Neural cell (in vitro differentiated cells): ENCODE data around the gene RELN. TPM values are rescaled to one million over a fixed set of nuclear protein-coding genes. Genes with fewer than 3 reads are reported as not detected.

Source experiments
- H2AFZ ChIP-seq: fragments of 200-600, 300-800 bp; sonication (generic), shearing (Covaris generic); 2 replicates; pipeline ENCODE4 v1.6.0; 2014; ENCODE audit warnings: low read depth, mild to moderate bottlenecking, antibody characterized with exemption, low read length, moderate library complexity
- H3F3A ChIP-seq: fragments of 200-600 bp; shearing (Covaris generic); 2 replicates; pipeline ENCODE4 v1.6.1; 2016; ENCODE audit warnings: mild to moderate bottlenecking, moderate library complexity, mixed read lengths, antibody characterized with exemption, low read length; ENCODE audit not compliant: insufficient read depth, poor library complexity, severe bottlenecking
- H3K27ac ChIP-seq: fragments of 200-600, 300-800 bp; sonication (generic), shearing (Covaris generic); 2 replicates; pipeline ENCODE4 v1.5.1; 2014; ENCODE audit warnings: mild to moderate bottlenecking, low read length, moderate library complexity
- H3K27me3 ChIP-seq: fragments of 300-800, 200-600 bp; sonication (generic), shearing (Covaris generic); 2 replicates; pipeline ENCODE4 v1.6.0; 2014; ENCODE audit warnings: mild to moderate bottlenecking, low read depth, low read length, moderate library complexity; ENCODE audit not compliant: insufficient read depth
- H3K36me3 ChIP-seq: fragments of 300-800, 200-600 bp; sonication (generic), shearing (Covaris generic); 2 replicates; pipeline ENCODE4 v1.5.1; 2014; ENCODE audit warnings: mild to moderate bottlenecking, antibody characterized with exemption, low read length, moderate library complexity; ENCODE audit not compliant: insufficient read depth
- H3K4me2 ChIP-seq: fragments of 300-800, 200-600 bp; sonication (generic), shearing (Covaris generic); 2 replicates; pipeline ENCODE4 v1.6.0; 2014; ENCODE audit warnings: mild to moderate bottlenecking, low read length
- H3K4me3 ChIP-seq: fragments of 300-800, 200-600 bp; sonication (generic), shearing (Covaris generic); 2 replicates; pipeline ENCODE4 v1.5.1; 2014; ENCODE audit warnings: mild to moderate bottlenecking, low read length, moderate library complexity
- H3K79me2 ChIP-seq: fragments of 200-600 bp; shearing (Covaris generic); replicated peaks from 2 replicates; pipeline ENCODE4 v1.6.0; 2014; ENCODE audit warnings: mild to moderate bottlenecking, low read length, moderate library complexity; ENCODE audit not compliant: insufficient read depth
- H3K9ac ChIP-seq: fragments of 300-800, 200-600 bp; sonication (generic), shearing (Covaris generic); 2 replicates; pipeline ENCODE4 v1.6.1; 2016; ENCODE audit warnings: mild to moderate bottlenecking, low read length, mixed read lengths
- H3K9me2 ChIP-seq: fragments of 200-600 bp; shearing (Covaris generic); 2 replicates; pipeline ENCODE4 v1.6.1; 2016; ENCODE audit warnings: mild to moderate bottlenecking, low read length, mixed read lengths; ENCODE audit not compliant: insufficient read depth
- H3K9me3 ChIP-seq: fragments of 200-600, 300-800 bp; sonication (generic), shearing (Covaris generic); 2 replicates; pipeline ENCODE4 v1.6.1; 2016; ENCODE audit warnings: mild to moderate bottlenecking, mixed run types, low read length, moderate library complexity, mixed read lengths
- H4K20me1 ChIP-seq: fragments of 200-600 bp; shearing (Covaris generic); 2 replicates; pipeline ENCODE4 v1.6.1; 2016; ENCODE audit warnings: mild to moderate bottlenecking, mixed run types; ENCODE audit not compliant: insufficient read depth
- CTCF ChIP-seq: fragments of 450-650 bp; IDR thresholded peaks from 2 replicates; pipeline ENCODE4 v1.5.1; 2014; ENCODE audit warnings: antibody characterized with exemption, mild to moderate bottlenecking, moderate library complexity; ENCODE audit not compliant: poor library complexity, severe bottlenecking
- EP300 ChIP-seq: fragments of 450-650 bp; conservative IDR thresholded peaks from 2 replicates; pipeline ENCODE4 v1.6.1; 2014; ENCODE audit warnings: antibody characterized with exemption, mild to moderate bottlenecking, moderate library complexity; ENCODE audit not compliant: poor library complexity, severe bottlenecking
- EZH2 ChIP-seq: fragments of 200-600, 300-800 bp; shearing (Covaris generic), sonication (generic); IDR thresholded peaks from 2 replicates; pipeline ENCODE4 v1.6.1; 2014; ENCODE audit warnings: antibody characterized with exemption, low read length, borderline replicate concordance, mild to moderate bottlenecking; ENCODE audit not compliant: insufficient read depth, poor library complexity, severe bottlenecking
- MXI1 ChIP-seq: fragments of 450-650 bp; conservative IDR thresholded peaks from 2 replicates; pipeline ENCODE4 v1.6.1; 2014; ENCODE audit warnings: antibody characterized with exemption, mild to moderate bottlenecking; ENCODE audit not compliant: poor library complexity, severe bottlenecking
- POLR2AphosphoS5 ChIP-seq: IDR thresholded peaks from 2 replicates; pipeline ENCODE4 v1.6.1; 2012
- RAD21 ChIP-seq: fragments of 450-650 bp; conservative IDR thresholded peaks from 2 replicates; pipeline ENCODE4 v1.6.1; 2014; ENCODE audit warnings: antibody characterized with exemption, mild to moderate bottlenecking, moderate library complexity
- SMC3 ChIP-seq: fragments of 450-650 bp; conservative IDR thresholded peaks from 2 replicates; pipeline ENCODE4 v1.6.1; 2014; ENCODE audit warnings: antibody characterized with exemption, mild to moderate bottlenecking, moderate library complexity; ENCODE audit not compliant: poor library complexity
- TAF1 ChIP-seq: IDR thresholded peaks from 2 replicates; pipeline ENCODE4 v1.6.1; 2012; ENCODE audit warnings: low read depth
- polyA plus RNA-seq: library from polyadenylated mRNA; depleted of rRNA; stranded (reverse); fragments of >200 nt; gene quantifications from 2 replicates; pipeline ENCODE4 v1.2.3, GENCODE V29; 2014
- TF ChIP-seq, protein P1 (sequence below): IDR thresholded peaks from 2 replicates; pipeline ENCODE4 v1.6.1; 2012; ENCODE audit warnings: borderline replicate concordance

RELN gene
- polyA plus RNA-seq, 1 donor from 2014 or later, result 178 TPM

DNA sequence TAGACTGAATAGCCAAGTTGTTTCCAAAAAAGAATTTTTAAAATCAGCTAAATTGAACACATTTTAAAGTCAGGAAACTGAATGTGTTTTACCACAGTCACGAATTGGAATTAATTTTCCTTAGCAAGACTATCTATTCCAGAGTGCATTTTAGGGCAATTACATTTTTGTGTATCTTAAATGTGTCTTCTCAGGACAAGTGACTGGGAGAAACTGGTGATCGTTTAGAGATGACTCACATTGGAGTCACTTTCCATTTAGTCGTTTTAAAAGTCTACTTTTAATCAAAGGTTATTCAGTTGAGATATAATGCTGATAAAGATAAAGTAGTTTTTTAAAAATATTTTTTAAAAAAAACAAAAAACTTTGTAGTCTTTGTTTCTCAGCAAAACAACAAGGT lies 351.7 kb downstream of the RELN start:
- no peaks in the 10 kb centered on the region for H3F3A ChIP-seq
- no peak overlapping the region for H3K9ac ChIP-seq
- TF ChIP-seq SMC3, result no peak
- no peak for TF ChIP-seq EZH2
- no peaks in the 10 kb centered on the region for H3K36me3 ChIP-seq
- H3K27ac ChIP-seq, result no peak overlapping the region
- no peaks in the 10 kb centered on the region for H4K20me1 ChIP-seq
- H3K79me2 ChIP-seq, result no peaks in the 10 kb centered on the region
- no peak overlapping the region for H2AFZ ChIP-seq
- no peaks in the 10 kb centered on the region for H3K9me2 ChIP-seq
- no peaks in the 10 kb centered on the region for H3K27me3 ChIP-seq
- H3K9me3 ChIP-seq, result no peaks in the 10 kb centered on the region
- H3K4me3 ChIP-seq, result no peak overlapping the region
- no peak overlapping the region for H3K4me2 ChIP-seq

GRCh38 chr7:103637094-103637493 lies 352.4 kb downstream of the RELN start:
- Histone ChIP-seq H3K4me2 (no peak overlapping the region), H3K36me3 (no peaks in the 10 kb centered on the region)

More at GRCh38 chr7:103637094-103637493, 352.4 kb downstream of the RELN start:
- H3K4me3 ChIP-seq, result no peak overlapping the region
- H3K79me2 ChIP-seq, result no peaks in the 10 kb centered on the region
- H4K20me1 ChIP-seq, result no peaks in the 10 kb centered on the region
- no peak overlapping the region for H2AFZ ChIP-seq
- TF ChIP-seq RAD21 (no peak), EZH2 (no peak), TAF1 (no peak), SMC3 (no peak), EP300 (no peak), CTCF (no peak), POLR2AphosphoS5 (no peak), MXI1 (no peak)
- TF ChIP-seq, protein P1, sequence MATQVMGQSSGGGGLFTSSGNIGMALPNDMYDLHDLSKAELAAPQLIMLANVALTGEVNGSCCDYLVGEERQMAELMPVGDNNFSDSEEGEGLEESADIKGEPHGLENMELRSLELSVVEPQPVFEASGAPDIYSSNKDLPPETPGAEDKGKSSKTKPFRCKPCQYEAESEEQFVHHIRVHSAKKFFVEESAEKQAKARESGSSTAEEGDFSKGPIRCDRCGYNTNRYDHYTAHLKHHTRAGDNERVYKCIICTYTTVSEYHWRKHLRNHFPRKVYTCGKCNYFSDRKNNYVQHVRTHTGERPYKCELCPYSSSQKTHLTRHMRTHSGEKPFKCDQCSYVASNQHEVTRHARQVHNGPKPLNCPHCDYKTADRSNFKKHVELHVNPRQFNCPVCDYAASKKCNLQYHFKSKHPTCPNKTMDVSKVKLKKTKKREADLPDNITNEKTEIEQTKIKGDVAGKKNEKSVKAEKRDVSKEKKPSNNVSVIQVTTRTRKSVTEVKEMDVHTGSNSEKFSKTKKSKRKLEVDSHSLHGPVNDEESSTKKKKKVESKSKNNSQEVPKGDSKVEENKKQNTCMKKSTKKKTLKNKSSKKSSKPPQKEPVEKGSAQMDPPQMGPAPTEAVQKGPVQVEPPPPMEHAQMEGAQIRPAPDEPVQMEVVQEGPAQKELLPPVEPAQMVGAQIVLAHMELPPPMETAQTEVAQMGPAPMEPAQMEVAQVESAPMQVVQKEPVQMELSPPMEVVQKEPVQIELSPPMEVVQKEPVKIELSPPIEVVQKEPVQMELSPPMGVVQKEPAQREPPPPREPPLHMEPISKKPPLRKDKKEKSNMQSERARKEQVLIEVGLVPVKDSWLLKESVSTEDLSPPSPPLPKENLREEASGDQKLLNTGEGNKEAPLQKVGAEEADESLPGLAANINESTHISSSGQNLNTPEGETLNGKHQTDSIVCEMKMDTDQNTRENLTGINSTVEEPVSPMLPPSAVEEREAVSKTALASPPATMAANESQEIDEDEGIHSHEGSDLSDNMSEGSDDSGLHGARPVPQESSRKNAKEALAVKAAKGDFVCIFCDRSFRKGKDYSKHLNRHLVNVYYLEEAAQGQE, result no peak
- H3K9me3 ChIP-seq, result no peaks in the 10 kb centered on the region
- no peaks in the 10 kb centered on the region for H3K9me2 ChIP-seq
- no peak overlapping the region for H3K27ac ChIP-seq
- no peaks in the 10 kb centered on the region for H3F3A ChIP-seq
- H3K9ac ChIP-seq, result no peak overlapping the region
- H3K27me3 ChIP-seq, result no peaks in the 10 kb centered on the region
